ENCODE data around the gene RASAL1. TPM values are rescaled to one million over a fixed set of nuclear protein-coding genes. Genes with fewer than 3 reads are reported as not detected.

Gene RASAL1
- total and polyA plus RNA-seq, 8 donors = 0.79 to 12.1 (median 2.6) TPM

DNA sequence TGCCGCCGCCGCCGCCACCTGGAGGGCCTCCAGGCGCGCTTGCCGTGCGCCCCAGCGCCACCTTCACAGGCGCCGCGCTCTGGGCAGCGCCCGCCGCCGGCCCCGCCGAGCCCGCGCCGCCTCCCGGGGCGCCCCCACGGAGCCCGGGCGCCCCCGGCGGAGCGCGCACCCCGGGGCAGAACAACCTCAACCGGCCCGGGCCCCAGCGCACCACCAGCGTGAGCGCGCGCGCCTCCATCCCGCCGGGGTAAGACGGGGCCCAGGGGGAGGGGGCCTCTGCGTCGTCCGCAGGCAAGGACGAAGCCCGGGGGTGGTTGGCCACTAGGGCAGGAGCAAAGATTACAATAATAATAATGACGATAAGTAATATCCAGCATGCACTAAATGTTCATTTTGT, 57.7 kb downstream of the RASAL1 start:
- Histone ChIP-seq H3K36me3 (no peaks in the 10 kb centered on the region), H3K4me1 (no peaks in the 10 kb centered on the region), H3K4me3 (no peak overlapping the region), H3K27me3 (no peaks in the 10 kb centered on the region), H3K27ac (no peak overlapping the region), H3K9me3 (no peaks in the 10 kb centered on the region)
- DNase-seq = no peak
- 68 to 70% methylated on average over 44 to 48 of the region's 48 CpGs for WGBS, 2 donors
- FAIRE-seq = no peak
- intact Hi-C loops (cut with DNase I) = no loop called here
- ATAC-seq = no peak
- no peak for TF ChIP-seq CTCF (IDR thresholded peaks at IDR 0.05)

- TF ChIP-seq CTCF (IDR thresholded peaks at IDR 0.05) = no peak
- 68 to 77% methylated on average over 65 to 70 of the region's 70 CpGs for WGBS, 2 donors
- no peak overlapping the region for H3K4me3 ChIP-seq
- intact Hi-C loops (cut with DNase I) = no loop called here
- no peak overlapping the region for H3K27ac ChIP-seq
- no peaks in the 10 kb centered on the region for H3K36me3 ChIP-seq
- peaks cover 0 to under 1% (median 0%) of the 10 kb centered on the region in 3 donors for H3K4me1 ChIP-seq
- ATAC-seq (no peak), FAIRE-seq (no peak), DNase-seq (peak in 1 of 6 donors; percentile 60)
- H3K27me3 ChIP-seq = no peaks in the 10 kb centered on the region
- no peaks in the 10 kb centered on the region for H3K9me3 ChIP-seq
These were observed 58.3 kb downstream of the RASAL1 start for GRCh38 chr12:113077057-113077858.

DNA sequence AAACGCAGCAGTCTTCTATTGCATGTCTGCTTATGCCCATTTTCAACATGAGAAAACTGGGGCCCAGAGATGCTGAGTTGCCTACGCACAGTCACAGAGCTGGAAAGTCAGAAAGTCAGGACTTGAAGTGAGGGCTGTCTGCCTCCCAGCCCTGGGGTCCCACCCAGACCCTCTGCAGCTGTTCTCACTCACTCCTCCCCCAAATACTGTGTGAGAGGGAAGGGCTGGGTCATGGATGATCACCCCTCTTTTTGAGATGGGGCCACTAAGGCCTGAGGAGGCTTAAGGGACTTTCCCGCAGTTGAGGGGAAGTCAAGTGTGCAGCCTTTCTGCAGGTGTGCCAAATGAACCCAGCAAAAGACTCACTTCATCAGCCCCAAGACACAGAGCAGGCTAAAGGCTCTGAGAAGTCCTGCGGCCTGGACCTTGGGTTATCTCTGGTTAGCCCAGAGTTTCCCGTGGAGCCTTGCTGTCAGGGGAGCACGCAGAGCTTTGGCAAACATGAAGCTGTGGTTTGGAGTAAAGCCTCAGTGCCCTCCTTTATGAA, 60.4 kb downstream of the RASAL1 start:
- H3K27ac ChIP-seq = no peak overlapping the region
- ATAC-seq (no peak), DNase-seq (no peak), FAIRE-seq (no peak)
- H3K9me3 ChIP-seq = no peaks in the 10 kb centered on the region
- no peak for TF ChIP-seq CTCF (IDR thresholded peaks at IDR 0.05)
- no peaks in the 10 kb centered on the region for H3K36me3 ChIP-seq
- H3K4me1 ChIP-seq = peaks cover 12 to 15% (median 13%) of the 10 kb centered on the region in 3 donors
- intact Hi-C loops (cut with DNase I) = no loop called here
- 82 to 83% methylated on average over 6 of the region's 6 CpGs for WGBS, 2 donors
- H3K4me3 ChIP-seq = no peak overlapping the region
- H3K27me3 ChIP-seq = no peaks in the 10 kb centered on the region

- ATAC-seq (no peak), DNase-seq (no peak), FAIRE-seq (no peak)
- Histone ChIP-seq H3K4me1 (peaks cover 12 to 15% (median 13%) of the 10 kb centered on the region in 3 donors), H3K9me3 (no peaks in the 10 kb centered on the region), H3K4me3 (no peak overlapping the region), H3K36me3 (no peaks in the 10 kb centered on the region), H3K27ac (no peak overlapping the region), H3K27me3 (no peaks in the 10 kb centered on the region)
- 86% methylated on average over 3 of the region's 3 CpGs for WGBS, 2 donors
- intact Hi-C loops (cut with DNase I) = no loop called here
- TF ChIP-seq CTCF (IDR thresholded peaks at IDR 0.05) = no peak
These were observed 62.0 kb downstream of the RASAL1 start for GRCh38 chr12:113073586-113073985.

- FAIRE-seq (no peak), ATAC-seq (peak in 1 of 4 donors; percentile 3)
- peak overlapping the region in 3 of 4 donors; percentile 80 to 89 (median 85) for H3K27ac ChIP-seq
These were observed 63.4 kb downstream of the RASAL1 start for GRCh38 chr12:113072136-113072535.

More at GRCh38 chr12:113072136-113072535, 63.4 kb downstream of the RASAL1 start:
- H3K9me3 ChIP-seq = no peaks in the 10 kb centered on the region
- DNase-seq = no peak
- 73 to 84% methylated on average over 3 of the region's 3 CpGs for WGBS, 2 donors
- no peaks in the 10 kb centered on the region for H3K27me3 ChIP-seq
- H3K36me3 ChIP-seq = no peaks in the 10 kb centered on the region
- intact Hi-C loops (cut with DNase I) = no loop called here
- H3K4me3 ChIP-seq = no peak overlapping the region
- TF ChIP-seq CTCF (IDR thresholded peaks at IDR 0.05) = no peak
- peaks cover 12 to 15% (median 13%) of the 10 kb centered on the region in 3 donors for H3K4me1 ChIP-seq

All from pancreas (tissue), 10 donors.